D341Med (cell line): ENCODE measurements around the gene AJAP1.

ENCODE experiments used
- DNase-seq: peaks from one replicate; pipeline ENCODE4 v3.0.0; 2012; ENCODE audit warnings: low spot score

Gene AJAP1

DNA sequence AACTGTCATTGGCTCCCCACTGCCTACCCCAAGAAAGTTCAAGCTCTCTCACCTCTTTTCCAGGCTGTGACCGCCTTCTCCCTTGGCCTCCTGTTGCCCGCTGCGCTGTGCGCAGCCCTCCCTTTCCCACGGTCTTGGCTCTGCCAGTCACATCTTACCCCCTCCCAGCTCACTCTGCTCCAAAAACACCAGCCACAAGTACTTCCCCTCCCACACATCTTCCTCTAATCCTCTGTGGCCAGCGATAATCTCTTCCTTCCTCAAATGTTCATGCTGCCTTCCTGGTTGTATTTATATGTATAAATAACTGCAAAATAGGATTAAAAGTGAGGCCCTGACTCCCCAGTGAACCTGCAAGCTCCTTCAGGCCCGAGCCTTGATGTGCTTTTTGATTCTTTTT is 81.8 kb downstream of the AJAP1 start:
- no peak for DNase-seq

DNA sequence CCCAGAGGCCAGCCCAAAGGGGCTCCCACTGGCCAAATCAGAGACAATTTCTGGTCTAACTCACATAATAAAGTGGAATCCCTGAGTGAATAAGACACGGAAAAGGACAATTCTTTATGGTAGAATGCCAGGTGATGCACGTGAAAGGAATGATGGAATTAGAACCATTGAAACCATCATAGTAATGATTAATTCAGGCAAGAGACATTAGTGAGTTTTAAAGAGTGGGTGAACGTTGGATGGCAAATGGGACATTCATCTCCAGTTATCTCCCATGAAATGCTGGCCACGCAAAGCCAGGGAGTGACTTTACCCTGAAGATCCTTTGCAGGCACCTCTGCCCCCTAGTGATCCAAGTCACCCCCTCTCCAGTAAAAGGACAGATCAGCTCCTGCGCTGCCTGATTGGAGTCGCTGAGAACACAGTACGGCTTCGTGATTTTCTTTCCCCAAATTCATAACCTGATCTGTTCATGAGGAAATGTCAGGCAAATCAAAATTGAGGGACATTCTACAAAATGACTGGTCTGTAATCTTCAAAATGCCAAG is 87.5 kb downstream of the AJAP1 start:
- DNase-seq = no peak

DNA sequence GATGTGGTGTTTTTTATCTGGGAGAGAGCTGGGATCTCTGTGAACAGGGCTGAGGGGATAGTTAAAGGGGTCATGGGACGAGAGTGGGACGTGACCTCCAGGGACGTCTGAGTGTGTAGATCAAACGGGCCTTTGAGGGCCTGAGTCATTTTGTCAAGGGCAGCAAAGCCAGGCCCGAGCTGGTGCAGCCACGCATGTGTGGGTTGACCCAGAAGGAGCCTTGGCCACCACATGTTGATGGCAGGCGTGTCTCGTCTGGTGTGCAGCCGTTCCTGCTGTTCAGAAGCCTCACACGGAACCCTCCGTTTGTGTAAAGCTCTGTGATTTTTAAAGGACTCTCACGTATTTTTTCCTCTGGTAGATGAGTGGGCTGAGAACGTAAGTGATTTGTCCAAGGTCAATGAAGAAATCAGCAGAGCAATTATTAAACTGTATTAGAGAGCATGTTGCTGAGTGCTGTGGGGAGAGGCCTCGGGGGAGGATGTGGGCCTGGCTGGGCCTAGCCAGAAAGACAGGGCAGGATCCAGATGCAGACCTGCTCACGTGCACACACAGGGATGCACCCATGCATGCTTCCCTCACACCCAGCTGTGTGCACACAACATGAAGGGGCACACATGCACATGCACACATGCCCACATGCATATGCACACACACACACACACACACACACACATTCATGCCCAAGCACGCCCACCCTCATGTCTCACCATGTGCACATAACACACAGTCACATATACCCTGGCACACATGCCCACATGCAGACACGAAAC is 89.8 kb downstream of the AJAP1 start:
- no peak for DNase-seq

DNA sequence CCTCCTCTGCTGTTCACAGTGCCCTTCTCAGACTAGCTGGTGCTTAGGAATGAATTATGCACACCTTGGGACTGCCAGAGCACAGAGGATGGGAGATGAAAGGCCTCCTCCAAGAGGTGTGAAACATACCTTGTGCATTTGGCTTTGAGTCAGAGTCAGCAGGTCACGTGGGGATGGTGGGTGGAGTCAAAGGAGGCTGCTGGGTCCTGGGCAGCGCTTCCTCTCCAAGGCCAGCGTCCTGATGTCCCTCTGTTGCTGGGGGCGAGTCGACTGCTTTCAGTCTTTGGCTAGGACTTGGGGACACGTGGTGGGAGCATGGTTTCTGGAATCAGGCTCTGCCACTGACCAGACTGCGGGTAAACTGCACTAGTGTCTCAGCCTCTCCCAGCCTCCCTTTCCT is 91.2 kb downstream of the AJAP1 start:
- no peak for DNase-seq

DNA sequence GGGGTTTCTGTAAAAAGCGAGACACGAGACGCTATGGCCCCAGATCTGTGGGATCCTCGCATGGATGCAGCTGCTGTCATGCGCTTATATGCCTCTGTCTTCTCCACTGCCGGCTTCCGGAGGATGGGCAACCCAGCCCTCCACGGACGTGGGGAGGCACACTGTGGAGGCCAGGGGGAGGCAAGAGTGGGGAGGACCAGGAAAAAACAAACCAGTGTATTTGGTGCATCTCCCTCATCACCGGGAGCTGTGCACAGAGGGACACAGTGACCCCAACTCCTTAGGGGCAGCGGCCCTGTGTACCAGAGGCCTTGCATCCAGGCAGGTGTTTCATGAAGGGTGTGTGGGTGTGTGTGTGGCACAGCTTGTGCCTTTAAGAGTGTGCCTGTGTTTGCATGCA is 95.0 kb downstream of the AJAP1 start:
- no peak for DNase-seq

DNA sequence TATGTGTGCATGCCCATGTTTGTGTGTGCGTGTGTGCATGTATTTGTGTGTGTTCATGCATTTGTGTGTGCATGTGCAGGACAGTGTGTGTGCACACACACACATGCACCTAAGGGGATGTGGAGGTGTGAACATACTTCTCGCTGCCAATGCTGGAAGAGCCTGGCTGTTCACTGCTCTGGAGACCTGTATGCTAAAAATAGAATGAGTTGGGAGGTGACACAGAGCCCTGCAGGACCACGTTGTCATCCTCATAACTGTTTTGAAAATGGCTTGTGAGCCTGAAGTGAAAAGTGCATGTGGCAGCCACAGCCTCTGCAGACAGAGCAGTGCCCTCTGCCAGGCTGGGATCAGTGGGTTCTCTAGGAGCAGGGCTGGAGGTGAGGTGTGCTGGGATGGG is 95.8 kb downstream of the AJAP1 start:
- no peak for DNase-seq

DNA sequence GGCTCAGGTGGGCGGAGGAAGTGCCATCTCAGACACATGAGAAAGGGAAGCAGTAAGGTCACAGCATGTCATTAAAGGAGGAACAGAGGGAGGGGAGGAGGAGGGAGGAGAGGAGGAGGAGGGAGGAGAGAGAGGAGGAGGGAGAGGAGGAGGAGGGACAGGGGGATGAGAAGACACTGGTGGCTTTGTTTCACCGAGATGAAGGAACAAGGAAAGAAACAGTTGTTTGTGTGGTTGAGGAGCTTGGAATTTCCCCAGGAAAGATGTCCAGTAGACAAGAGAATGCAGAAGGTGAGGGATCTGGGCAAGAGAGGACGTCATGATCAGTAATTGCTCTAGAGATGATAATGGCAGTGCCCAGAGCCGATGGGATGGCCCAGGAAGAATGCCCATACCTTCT is 97.7 kb downstream of the AJAP1 start:
- DNase-seq = no peak

DNA sequence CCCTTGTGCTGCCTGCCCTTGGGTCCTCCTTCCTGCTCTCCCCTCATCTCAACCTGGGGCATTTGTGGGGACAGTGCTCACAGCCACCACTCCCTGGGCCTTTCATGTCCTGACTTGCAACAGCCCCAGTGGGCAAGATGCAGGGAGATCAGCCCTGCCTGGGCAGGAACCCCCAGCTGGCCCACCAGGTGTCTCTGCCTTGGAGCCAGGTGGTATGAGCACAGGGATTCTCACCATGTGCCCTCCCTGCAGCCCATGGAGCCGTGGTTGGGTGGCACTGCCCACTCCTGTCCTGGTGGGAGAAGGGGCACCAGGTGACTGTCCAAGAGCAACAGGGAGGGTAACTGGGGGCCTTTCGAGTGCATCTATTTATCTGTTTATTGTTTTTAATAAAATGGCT is 100.4 kb downstream of the AJAP1 start:
- DNase-seq = no peak

DNA sequence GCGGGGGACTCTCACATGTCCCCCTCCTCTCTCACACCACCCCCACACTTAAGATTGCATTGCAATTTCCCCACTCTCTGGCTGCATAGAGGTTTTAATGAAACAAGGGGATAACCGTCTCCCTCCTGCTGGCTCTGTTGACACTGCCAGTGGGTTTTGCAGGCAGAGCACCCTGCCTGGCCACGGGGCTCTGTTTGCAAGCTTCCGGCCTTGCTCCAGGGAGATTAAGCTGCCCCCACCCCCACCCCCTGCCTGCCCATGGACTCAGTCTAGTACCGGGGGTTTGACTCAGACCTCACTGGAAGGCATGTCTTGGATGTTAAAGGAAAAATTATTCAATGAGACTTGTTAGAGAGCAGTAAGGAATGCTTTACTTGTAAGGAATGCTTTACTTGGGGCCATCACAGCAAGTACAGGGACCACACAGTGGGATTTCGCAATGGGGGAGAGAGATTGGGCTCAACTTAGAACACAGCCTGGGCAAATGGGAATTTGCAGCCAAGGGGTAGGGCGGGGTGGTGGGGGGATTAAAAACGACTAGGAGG is 101.0 kb downstream of the AJAP1 start:
- no peak for DNase-seq

DNA sequence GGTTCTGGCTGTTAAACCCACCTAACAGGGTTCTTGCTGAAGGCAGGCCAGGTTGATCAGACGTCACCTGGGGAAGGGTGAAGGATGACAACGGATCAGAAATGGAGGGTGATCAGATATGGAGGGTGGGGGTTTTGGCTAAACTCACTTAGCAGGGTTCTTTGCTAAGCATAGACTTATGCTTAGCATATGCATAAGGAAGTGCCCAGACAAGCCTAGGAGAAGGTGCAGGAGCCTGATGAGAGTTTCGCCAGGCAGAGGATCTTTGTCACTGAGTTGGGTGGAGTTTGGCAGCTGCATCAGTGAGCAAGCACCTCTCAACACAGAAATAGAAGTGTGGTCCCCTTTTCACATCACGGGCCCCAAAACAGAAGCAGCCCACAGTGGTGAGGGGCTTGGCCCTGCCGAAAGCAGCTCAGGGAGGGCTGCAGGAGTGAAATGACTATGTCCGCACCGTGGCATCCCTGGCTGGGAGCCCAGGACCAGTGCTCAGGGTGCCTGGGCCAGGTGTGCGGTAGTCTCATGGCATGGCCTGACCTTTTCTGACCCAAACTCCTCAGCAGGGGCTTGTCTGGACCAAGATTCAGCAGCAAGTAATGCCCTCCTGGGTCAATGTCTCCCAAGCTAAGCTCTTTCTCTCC is 101.6 kb downstream of the AJAP1 start:
- no peak for DNase-seq

DNA sequence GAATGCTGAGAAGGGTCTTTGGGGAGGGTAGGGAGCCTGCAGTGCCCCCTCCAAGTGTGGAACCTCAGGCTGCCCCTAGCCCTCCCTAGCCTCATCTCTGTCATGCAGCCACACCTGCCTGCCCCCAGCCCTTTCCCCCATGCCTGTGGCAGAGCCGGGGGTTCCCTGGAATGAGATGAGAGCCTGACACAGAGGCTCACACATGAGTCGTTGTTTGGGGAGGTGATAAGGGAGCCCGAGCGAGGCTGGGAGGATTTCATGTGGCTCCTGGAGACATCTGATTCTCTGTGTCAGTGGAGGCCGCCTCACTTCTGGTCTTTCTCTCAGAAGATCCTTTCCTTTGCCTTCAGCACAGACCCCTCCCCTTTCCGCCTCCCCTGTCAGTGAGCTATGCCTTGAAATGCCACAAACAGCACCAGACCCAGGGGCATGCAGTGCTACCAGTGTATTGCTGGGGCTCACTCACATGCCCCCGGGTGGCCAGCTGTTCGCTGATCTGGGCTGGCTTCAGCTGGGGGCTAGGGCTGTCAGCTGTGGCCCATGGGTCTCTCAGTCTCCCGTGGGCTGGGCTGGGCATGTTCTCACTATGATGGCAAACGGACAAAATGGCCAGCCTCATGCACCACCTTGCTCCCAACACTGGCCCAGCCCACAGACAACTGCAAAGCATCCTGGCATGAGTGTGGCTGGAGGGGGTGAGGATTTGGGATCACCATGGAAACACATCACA is 102.6 kb downstream of the AJAP1 start:
- DNase-seq = no peak

DNA sequence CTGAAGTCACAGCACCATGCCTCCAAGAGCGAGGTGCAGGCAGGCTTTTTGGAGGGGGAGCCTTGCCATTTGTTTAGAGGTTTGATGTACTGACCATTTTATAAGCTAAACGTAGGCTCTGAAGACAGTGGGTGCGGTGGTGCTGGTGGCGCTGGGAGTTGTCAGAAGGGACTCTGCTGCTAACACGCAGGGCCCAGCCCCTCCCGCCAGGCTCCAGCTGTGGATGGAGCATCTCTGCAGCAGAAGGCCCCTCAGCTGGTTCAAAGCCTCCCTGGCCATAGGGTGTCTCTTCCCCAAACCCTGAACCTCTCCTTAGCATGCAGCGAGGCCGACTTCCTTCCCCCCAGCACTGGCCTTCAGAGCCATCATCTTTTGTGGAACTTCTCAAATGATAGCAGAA is 105.3 kb downstream of the AJAP1 start:
- no peak for DNase-seq

DNA sequence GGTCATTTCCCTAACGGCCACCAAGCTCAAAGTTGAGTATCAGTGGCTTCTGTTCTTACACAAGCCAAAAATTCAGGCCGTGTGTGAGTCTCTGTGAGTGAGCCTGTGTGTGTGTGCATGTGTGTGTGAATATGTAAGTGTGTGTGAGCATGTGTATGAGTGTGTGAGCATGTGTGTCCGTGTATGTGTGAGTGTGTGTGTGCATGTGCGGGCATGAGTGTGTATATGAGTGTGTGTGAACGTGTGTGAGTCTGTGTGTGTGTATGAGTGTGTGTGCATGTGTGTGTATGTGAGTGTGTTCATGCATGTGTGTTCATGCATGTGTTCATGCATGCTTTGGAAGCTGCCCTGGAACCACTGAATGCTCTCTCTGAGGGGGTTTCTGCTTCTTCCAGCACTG is 105.7 kb downstream of the AJAP1 start:
- DNase-seq = no peak

DNA sequence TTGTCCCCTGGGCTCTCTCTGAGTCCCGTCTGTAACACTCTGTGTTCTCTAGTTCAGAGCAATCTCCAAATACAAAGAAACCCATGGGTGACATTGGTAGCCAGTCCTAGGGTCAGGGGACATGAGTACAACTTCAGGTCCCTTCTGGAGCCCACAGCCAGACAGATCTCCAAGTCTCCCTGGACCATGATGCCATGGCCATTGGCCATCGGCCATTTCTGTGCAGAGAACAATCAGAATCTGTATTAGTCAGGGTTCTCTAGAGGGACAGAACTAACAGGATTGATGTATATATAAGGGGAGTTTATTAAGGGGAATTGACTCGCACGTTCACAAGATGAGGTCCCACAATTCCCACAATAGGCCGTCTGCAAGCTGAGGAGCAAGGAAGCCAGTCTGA is 106.9 kb downstream of the AJAP1 start:
- DNase-seq = no peak

DNA sequence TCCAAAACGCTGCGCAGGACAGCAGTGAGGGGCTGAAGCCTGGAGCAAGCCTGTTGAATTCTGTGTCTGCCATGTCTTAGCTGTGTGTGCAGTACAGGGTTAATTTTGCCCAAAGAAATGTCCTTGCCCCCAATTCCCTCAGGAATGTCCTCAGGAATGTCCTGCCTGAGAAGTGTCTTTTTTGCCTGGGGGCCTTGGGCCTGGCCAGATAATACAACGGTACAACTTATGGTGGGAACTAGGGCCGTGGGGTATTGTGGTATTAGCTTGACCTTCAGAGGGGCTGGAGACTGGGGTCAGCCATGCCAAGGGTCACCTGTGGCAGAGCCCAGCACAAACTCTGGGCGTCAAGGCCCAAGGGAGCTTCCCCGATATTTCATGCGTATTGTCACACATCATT is 107.7 kb downstream of the AJAP1 start:
- no peak for DNase-seq

DNA sequence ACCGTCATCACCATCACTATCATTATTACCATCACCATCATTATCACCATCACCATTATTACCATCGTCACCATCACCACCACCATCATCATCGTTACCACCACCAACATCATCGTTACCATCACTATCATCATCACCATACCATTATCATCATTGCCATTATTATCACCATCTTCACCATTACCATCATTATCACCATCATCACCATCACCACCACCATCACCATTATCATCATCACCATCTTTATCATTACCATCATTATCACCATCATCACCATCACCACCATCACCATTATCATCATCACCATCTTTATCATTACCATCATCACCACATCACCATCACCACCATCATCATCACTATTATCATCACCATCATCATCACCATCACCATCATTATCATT is 112.9 kb downstream of the AJAP1 start:
- DNase-seq = no peak

DNA sequence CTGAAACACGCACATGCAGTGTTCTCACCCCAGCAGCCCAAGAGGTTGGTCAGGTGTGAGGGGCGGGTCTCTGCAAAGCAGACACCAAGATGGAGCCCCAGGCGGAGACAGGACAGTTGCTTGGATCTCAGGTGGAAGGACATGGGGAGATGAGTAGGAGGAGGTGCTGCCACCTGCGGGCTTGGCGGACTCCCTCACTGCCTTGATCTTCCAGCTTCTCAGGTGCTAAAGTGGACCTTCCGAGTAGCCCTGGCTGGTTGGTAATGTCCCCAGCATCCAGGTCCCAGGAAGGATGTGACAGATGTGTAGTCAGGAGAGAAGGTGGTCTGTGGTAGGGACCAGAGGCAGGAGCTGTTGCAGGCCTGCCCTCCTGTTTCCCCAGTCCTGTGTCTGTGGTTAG is 114.1 kb downstream of the AJAP1 start:
- no peak for DNase-seq

DNA sequence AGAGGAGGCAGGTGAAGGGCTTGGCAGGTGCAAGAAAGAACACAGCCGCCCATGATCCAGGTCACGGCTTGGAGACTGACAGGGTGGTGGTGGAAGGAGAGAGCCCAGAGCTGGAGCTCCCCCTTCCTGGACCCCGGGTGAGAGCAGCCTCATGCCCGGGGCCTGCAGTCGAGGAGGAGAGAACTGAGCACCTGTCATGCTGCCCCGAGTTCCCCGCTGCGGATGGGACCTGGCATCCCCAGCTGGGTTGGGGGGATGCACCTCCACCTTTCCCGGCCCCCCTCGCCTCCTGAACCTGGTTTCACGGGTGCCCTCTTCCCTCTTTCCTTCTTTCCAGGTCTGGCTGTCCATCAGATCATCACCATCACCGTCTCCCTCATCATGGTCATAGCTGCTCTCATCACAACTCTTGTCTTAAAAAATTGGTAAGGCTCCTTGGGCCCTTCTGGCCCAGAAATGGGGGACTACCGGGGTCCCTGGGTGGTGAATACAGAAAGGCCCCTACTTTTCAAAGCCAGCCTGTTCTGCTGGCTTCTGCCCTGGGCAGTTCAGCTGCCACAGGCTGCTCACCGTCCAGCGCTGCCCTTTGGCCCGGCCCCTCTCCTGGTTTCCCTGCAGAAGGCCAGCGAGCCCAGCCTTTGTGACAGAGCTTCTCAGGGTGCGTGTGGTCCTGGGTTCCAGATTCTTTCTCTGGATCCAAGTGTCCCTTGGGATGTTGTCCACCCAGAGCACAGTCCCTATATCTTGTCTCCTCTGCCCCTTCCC is 115.3 kb downstream of the AJAP1 start:
- DNase-seq = no peak

DNA sequence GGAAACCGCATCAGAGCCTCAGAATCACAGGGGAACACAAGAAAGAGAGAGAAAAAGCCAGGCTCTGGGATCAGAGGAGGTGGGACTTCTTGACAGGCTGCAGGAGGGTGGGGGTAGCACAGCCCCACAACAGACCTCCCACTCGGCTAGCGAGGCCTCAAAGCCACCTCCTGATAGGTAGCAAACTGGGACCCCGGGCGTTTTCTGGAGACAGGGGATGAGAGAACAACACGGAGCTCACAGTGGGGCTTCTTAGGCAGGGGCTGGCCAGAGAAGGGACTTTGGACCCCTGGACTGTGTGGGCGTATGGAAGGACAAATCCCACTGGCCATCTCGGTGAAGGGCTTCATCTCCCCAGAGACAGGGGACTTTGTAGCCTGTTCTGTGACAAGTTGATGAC is 116.3 kb downstream of the AJAP1 start:
- no peak for DNase-seq

DNA sequence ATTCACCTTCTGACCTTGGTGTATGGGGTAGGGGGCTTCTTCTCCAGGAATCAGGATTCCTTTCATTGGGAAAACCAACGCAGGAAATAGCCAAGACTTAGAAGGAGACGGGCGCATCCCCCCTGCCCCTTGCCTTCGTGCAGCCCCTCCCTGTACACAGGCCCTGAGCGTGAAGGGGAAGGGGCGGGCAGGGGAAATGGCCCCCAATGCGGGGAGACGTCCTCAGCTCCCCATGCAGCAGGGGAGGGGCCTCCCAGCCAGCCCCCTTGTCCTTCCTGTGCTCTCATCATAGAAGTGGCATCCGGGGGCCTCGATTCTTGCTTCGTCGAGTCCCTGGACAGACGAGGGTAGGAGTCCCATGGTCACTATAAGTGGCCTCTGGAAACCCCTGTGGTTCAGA is 116.9 kb downstream of the AJAP1 start:
- DNase-seq = no peak

DNA sequence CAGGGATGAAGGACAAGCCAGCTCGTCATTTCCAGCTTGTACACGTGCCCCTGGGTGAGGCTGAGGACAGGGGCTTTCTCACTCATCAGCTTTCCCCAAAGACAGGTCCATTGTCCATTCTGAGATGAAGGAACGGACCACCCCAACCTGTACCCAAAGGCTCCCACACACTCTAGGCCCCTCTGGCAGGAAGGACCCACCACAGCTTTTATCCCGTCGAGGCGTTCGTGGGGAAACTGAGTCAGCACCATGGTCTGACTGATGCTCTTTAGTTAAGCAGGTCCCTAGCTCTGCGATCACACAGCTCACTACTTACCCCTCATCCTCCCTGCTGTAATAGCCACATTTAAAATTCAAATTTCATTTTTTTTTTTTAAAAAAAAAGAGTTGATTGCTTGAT is 117.3 kb downstream of the AJAP1 start:
- no peak for DNase-seq
